ENCODE data around the gene SMIM27. TPM values are rescaled to one million over a fixed set of nuclear protein-coding genes. Genes with fewer than 3 reads are reported as not detected.

SMIM27 gene
- total and polyA plus RNA-seq, 2 of the 8 experiments (the other 6 are each of a cell fraction or from before 2014, with no cell fraction given), result 3.6 to 18.1 TPM

DNA sequence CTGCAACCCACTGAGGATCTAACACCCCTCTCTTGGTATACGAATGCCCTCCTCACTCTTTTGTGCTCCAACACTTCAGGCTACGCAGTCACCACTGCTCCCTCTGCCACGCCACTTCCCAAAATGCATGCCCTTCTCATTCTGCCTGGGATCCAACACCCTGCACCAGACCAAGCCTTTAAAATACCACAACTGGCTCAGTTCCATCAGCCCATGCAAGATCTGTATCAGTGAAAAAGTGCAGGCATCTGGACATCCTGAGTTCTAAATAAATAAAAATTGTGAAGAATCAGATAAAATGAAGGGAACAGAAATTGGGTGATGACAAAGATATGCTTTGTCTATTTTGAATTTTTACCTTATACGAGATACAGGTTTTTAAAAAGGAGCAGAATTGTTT is 18.1 kb downstream of the SMIM27 start:
- Histone ChIP-seq H2BK20ac (ENCODE audit: low read length) (no peak overlapping the region), H3K4ac (replicated peaks; ENCODE audit: insufficient read length, low read depth, low read length) (no peak overlapping the region), H3K4me3 (ENCODE audit: extremely low read depth in 1 of 4, insufficient read depth in 2 of 4, low read depth in 3 of 4, low read length in 4 of 4) (no peak overlapping the region), H2BK15ac (ENCODE audit: low read length) (no peak overlapping the region), H3K79me1 (ENCODE audit: low read depth, low read length) (peaks cover 4% of the 10 kb centered on the region; the same call in 1 of the 2 replicates), H3K9me3 (ENCODE audit: insufficient read depth in 2 of 2, low read depth in 1 of 2, low read length in 1 of 2) (no peaks in the 10 kb centered on the region), H2BK5ac (ENCODE audit: low read depth, low read length) (no peak overlapping the region), H3K23me2 (ENCODE audit: low read depth, low read length) (peaks cover 6% of the 10 kb centered on the region), H3K4me1 (replicated peaks in 1 of 4; ENCODE audit: control insufficient read depth in 3 of 4, insufficient read depth in 4 of 4, low read length in 3 of 4) (peaks cover 0 to 4% (median under 1%) of the 10 kb centered on the region in 4 experiments; a peak in 2 of 7 replicates), H3K27ac (ENCODE audit: low read depth, low read length) (no peak overlapping the region), H3K4me2 (ENCODE audit: insufficient read depth in 1 of 2, low read depth in 2 of 2, low read length in 2 of 2) (no peak overlapping the region), H2BK120ac (replicated peaks; ENCODE audit: low read depth, low read length) (no peak overlapping the region), H4K20me1 (replicated peaks in 1 of 2; ENCODE audit: control insufficient read depth in 1 of 2, insufficient read depth in 2 of 2, low read length in 2 of 2) (peaks cover 0 to 8% of the 10 kb centered on the region in 2 experiments), H3K27me3 (replicated peaks in 1 of 4; ENCODE audit: control insufficient read depth in 3 of 4, extremely low read depth in 1 of 4, insufficient read depth in 3 of 4, low read length in 3 of 4) (no peaks in the 10 kb centered on the region), H4K5ac (ENCODE audit: insufficient read length, low read depth, low read length) (no peak overlapping the region), H4K8ac (ENCODE audit: extremely low read depth, insufficient read depth, low read length) (no peak overlapping the region), H3K56ac (replicated peaks; ENCODE audit: insufficient read length, low read depth, low read length) (no peak overlapping the region), H3K14ac (ENCODE audit: insufficient read length) (no peak overlapping the region), H4K91ac (replicated peaks; ENCODE audit: insufficient read length, low read length) (no peak overlapping the region), H3K36me3 (ENCODE audit: control insufficient read depth in 2 of 4, insufficient read depth in 4 of 4, low read length in 3 of 4) (peaks cover 0 to 13% (median 8%) of the 10 kb centered on the region in 4 experiments; a peak in 5 of 8 replicates), H2AFZ (ENCODE audit: low read length) (no peak overlapping the region), H3K23ac (ENCODE audit: insufficient read length) (no peak overlapping the region), H2BK12ac (ENCODE audit: low read depth, low read length) (no peak overlapping the region), H3K18ac (ENCODE audit: extremely low read depth, low read length) (no peak overlapping the region), H3K79me2 (ENCODE audit: control insufficient read depth in 1 of 2, insufficient read depth in 2 of 2, low read length in 2 of 2) (peaks cover 4 to 33% of the 10 kb centered on the region in 2 experiments; a peak in 3 of 4 replicates), H3K9ac (replicated peaks in 1 of 4; ENCODE audit: extremely low read depth in 1 of 4, low read depth in 3 of 4, low read length in 3 of 4) (no peak overlapping the region), H2AK5ac (ENCODE audit: low read depth, low read length) (no peak overlapping the region)
- POLR2A ChIA-PET (ENCODE audit: partially characterized antibody), result no interaction called here
- 84% methylated on average over 4 of the region's 4 CpGs; no CpG with 5 or more reads in 1 of the 2 experiments for WGBS, 2 experiments (ENCODE audit: extremely low coverage in 1 of 2, insufficient coverage in 1 of 2, insufficient read length in 1 of 2, insufficient replicate concordance in 2 of 2, low coverage in 1 of 2, low lambda C conversion rate in 2 of 2, missing lambda C conversion rate in 1 of 2)
- DNase-seq (ENCODE audit: low read depth in 1 of 2, low spot score in 2 of 2), result no peak
- CTCF ChIA-PET (ENCODE audit: partially characterized antibody), result no interaction called here
- no peak for FAIRE-seq
- TF ChIP-seq CREB1 (IDR thresholded peaks at IDR 0.05), result no peak
- TF ChIP-seq FOSL1 (IDR thresholded peaks at IDR 0.05; ENCODE audit: insufficient read depth, low read depth, low read length), result no peak
- TF ChIP-seq TAF1 (IDR thresholded peaks at IDR 0.05; ENCODE audit: low read depth, low read length), result no peak
- TF ChIP-seq, protein P1, sequence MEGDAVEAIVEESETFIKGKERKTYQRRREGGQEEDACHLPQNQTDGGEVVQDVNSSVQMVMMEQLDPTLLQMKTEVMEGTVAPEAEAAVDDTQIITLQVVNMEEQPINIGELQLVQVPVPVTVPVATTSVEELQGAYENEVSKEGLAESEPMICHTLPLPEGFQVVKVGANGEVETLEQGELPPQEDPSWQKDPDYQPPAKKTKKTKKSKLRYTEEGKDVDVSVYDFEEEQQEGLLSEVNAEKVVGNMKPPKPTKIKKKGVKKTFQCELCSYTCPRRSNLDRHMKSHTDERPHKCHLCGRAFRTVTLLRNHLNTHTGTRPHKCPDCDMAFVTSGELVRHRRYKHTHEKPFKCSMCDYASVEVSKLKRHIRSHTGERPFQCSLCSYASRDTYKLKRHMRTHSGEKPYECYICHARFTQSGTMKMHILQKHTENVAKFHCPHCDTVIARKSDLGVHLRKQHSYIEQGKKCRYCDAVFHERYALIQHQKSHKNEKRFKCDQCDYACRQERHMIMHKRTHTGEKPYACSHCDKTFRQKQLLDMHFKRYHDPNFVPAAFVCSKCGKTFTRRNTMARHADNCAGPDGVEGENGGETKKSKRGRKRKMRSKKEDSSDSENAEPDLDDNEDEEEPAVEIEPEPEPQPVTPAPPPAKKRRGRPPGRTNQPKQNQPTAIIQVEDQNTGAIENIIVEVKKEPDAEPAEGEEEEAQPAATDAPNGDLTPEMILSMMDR (IDR thresholded peaks at IDR 0.05; ENCODE audit: control extremely low read depth in 1 of 3, insufficient read depth in 1 of 3, low read depth in 1 of 3, low read length in 3 of 3), result no peak
- no peak for TF ChIP-seq EGR1 (IDR thresholded peaks at IDR 0.05; ENCODE audit: borderline replicate concordance, low read depth, low read length)
- TF ChIP-seq SP2 (IDR thresholded peaks at IDR 0.05; ENCODE audit: low read length), result no peak
- TF ChIP-seq, protein P2, sequence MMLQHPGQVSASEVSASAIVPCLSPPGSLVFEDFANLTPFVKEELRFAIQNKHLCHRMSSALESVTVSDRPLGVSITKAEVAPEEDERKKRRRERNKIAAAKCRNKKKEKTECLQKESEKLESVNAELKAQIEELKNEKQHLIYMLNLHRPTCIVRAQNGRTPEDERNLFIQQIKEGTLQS (IDR thresholded peaks at IDR 0.05; ENCODE audit: insufficient read depth, low read depth, low read length), result no peak
- no peak for TF ChIP-seq TEAD4 (IDR thresholded peaks at IDR 0.05; ENCODE audit: low read depth, low read length)
- no peak for TF ChIP-seq SAP30 (IDR thresholded peaks at IDR 0.05; ENCODE audit: insufficient read depth, insufficient replicate concordance, low read length)
- no peak for TF ChIP-seq TBP (IDR thresholded peaks at IDR 0.05; ENCODE audit: low read depth, low read length)
- no peak for TF ChIP-seq SIN3A (conservative IDR thresholded peaks at IDR 0.05 in 1 of 2, IDR thresholded peaks at IDR 0.05 in 1 of 2; ENCODE audit: low read depth in 1 of 2, low read length in 2 of 2)
- no peak for TF ChIP-seq BRCA1 (IDR thresholded peaks at IDR 0.05; ENCODE audit: low read depth, low read length)

Measured in H1 (cell line).